H9 (cell line): ENCODE results near the gene DHRS2. TPM values are rescaled to one million over a fixed set of nuclear protein-coding genes. Genes with fewer than 3 reads are reported as not detected.

Source experiments
- DNase-seq: peaks from one replicate; pipeline ENCODE4 v3.0.0-alpha.2; 2017
- H2AFZ ChIP-seq: one replicate; pipeline ENCODE4 v1.6.1; 2013; ENCODE audit warnings: mild to moderate bottlenecking, low read length, control low read depth, moderate library complexity
- H2AK5ac ChIP-seq: 2 replicates; pipeline ENCODE4 v1.6.1; 2013; ENCODE audit warnings: low read length, control low read depth, mixed read lengths; ENCODE audit not compliant: insufficient read length
- H2BK120ac ChIP-seq: one replicate; pipeline ENCODE4 v1.6.1; 2013; ENCODE audit warnings: low read depth, mild to moderate bottlenecking, low read length, control low read depth, inconsistent platforms; ENCODE audit not compliant: poor library complexity, severe bottlenecking
- H2BK12ac ChIP-seq: 2 replicates; pipeline ENCODE4 v1.6.1; 2013; ENCODE audit warnings: low read length, control low read depth, mixed read lengths, low read depth; ENCODE audit not compliant: insufficient read length
- H2BK15ac ChIP-seq: 2 replicates; pipeline ENCODE4 v1.6.1; 2013; ENCODE audit warnings: low read depth, low read length, control low read depth
- H2BK20ac ChIP-seq: one replicate; pipeline ENCODE4 v1.6.1; 2013; ENCODE audit warnings: low read depth, mild to moderate bottlenecking, low read length, control low read depth, inconsistent platforms; ENCODE audit not compliant: poor library complexity, severe bottlenecking
- H2BK5ac ChIP-seq: 2 replicates; pipeline ENCODE4 v1.6.1; 2013; ENCODE audit warnings: low read length, control low read depth, mixed read lengths; ENCODE audit not compliant: insufficient read length
- H3K14ac ChIP-seq: 2 replicates; pipeline ENCODE4 v1.6.1; 2013; ENCODE audit warnings: low read length, control low read depth; ENCODE audit not compliant: insufficient read depth
- H3K18ac ChIP-seq: 2 replicates; pipeline ENCODE4 v1.6.1; 2013; ENCODE audit warnings: low read depth, mild to moderate bottlenecking, mixed read lengths, low read length, control low read depth; ENCODE audit not compliant: insufficient read length
- H3K23ac ChIP-seq: 2 replicates; pipeline ENCODE4 v1.6.1; 2013; ENCODE audit warnings: low read length, control low read depth, mixed read lengths, low read depth; ENCODE audit not compliant: insufficient read length
- H3K23me2 ChIP-seq: 2 replicates; pipeline ENCODE4 v1.6.1; 2013; ENCODE audit warnings: low read depth, mild to moderate bottlenecking, mixed read lengths, low read length, control low read depth; ENCODE audit not compliant: insufficient read length, poor library complexity, severe bottlenecking
- H3K27ac ChIP-seq: 2 replicates; pipeline ENCODE4 v1.5.1; 2013; ENCODE audit warnings: low read length, control low read depth, mixed read lengths, low read depth; ENCODE audit not compliant: insufficient read length
- H3K27me3 ChIP-seq: 2 replicates; pipeline ENCODE4 v1.6.1; 2013; ENCODE audit warnings: low read length, control low read depth, inconsistent platforms; ENCODE audit not compliant: insufficient read depth
- H3K4ac ChIP-seq: 2 replicates; pipeline ENCODE4 v1.6.1; 2013; ENCODE audit warnings: low read depth, mild to moderate bottlenecking, control low read depth, inconsistent platforms, low read length, moderate library complexity
- H3K4me1 ChIP-seq: 2 replicates; pipeline ENCODE4 v1.6.1; 2013; ENCODE audit warnings: low read length, control low read depth, inconsistent platforms; ENCODE audit not compliant: insufficient read depth
- H3K4me2 ChIP-seq: 2 replicates; pipeline ENCODE4 v1.6.1; 2013; ENCODE audit warnings: low read length, control low read depth, mixed read lengths; ENCODE audit not compliant: insufficient read length, insufficient read depth
- H3K56ac ChIP-seq: 2 replicates; pipeline ENCODE4 v1.6.1; 2013; ENCODE audit warnings: low read depth, mild to moderate bottlenecking, mixed read lengths, low read length, control low read depth; ENCODE audit not compliant: insufficient read length
- H3K79me1 ChIP-seq: 2 replicates; pipeline ENCODE4 v1.6.1; 2013; ENCODE audit warnings: low read depth, mild to moderate bottlenecking, moderate library complexity, low read length, control low read depth, inconsistent platforms; ENCODE audit not compliant: insufficient read depth, poor library complexity, severe bottlenecking
- H3K79me2 ChIP-seq: 2 replicates; pipeline ENCODE4 v1.6.1; 2013; ENCODE audit warnings: low read length, control low read depth, inconsistent platforms; ENCODE audit not compliant: insufficient read depth
- H3K9ac ChIP-seq: 2 replicates; pipeline ENCODE4 v1.6.1; 2013; ENCODE audit warnings: low read length, control low read depth, mixed read lengths; ENCODE audit not compliant: insufficient read length; ENCODE audit errors: extremely low read depth
- H3K9me3 ChIP-seq: one replicate; pipeline ENCODE4 v1.6.1; 2013; ENCODE audit warnings: low read depth, low read length, inconsistent platforms; ENCODE audit not compliant: control insufficient read depth
- H3T11ph ChIP-seq: one replicate; pipeline ENCODE4 v1.6.1; 2013; ENCODE audit warnings: mild to moderate bottlenecking, low read length, control low read depth, inconsistent platforms
- H4K20me1 ChIP-seq: one replicate; pipeline ENCODE4 v1.6.1; 2013; ENCODE audit not compliant: control insufficient read depth, insufficient read length, insufficient read depth
- H4K5ac ChIP-seq: 2 replicates; pipeline ENCODE4 v1.6.1; 2013; ENCODE audit warnings: low read depth, mild to moderate bottlenecking, mixed read lengths, low read length, control low read depth; ENCODE audit not compliant: insufficient read length
- H4K8ac ChIP-seq: replicated peaks from 2 replicates; pipeline ENCODE4 v1.6.1; 2013; ENCODE audit warnings: low read length, control low read depth, mixed read lengths, low read depth; ENCODE audit not compliant: insufficient read length
- H4K91ac ChIP-seq: 2 replicates; pipeline ENCODE4 v1.6.1; 2013; ENCODE audit warnings: low read depth, mild to moderate bottlenecking, moderate library complexity, mixed read lengths, low read length, control low read depth; ENCODE audit not compliant: insufficient read length
- H3K27ac Mint-ChIP-seq, 3 experiments: 2 replicates in 2 of 3; 3 replicates in 1 of 3; pipeline ENCODE4 v1.8.0; 2020 to 2021; ENCODE audit warnings: mixed read lengths in 3 of 3, mild to moderate bottlenecking in 1 of 3, moderate library complexity in 1 of 3
- H3K27me3 Mint-ChIP-seq: 2 replicates; pipeline ENCODE4 v1.8.0; 2021; ENCODE audit warnings: low read depth, mild to moderate bottlenecking, moderate library complexity, mixed read lengths
- H3K36me3 Mint-ChIP-seq, 3 experiments: 2 replicates in 2 of 3; 3 replicates in 1 of 3; pipeline ENCODE4 v1.8.0; 2020 to 2021; ENCODE audit warnings: low read depth in 3 of 3, mixed read lengths in 3 of 3; ENCODE audit not compliant: insufficient read depth in 1 of 3
- H3K4me1 Mint-ChIP-seq, 2 experiments: 2 replicates each; pipeline ENCODE4 v1.8.0; 2020; ENCODE audit warnings: mixed read lengths in 2 of 2
- H3K4me3 Mint-ChIP-seq, 2 experiments: 2 replicates in 1 of 2; 3 replicates in 1 of 2; pipeline ENCODE4 v1.8.0; 2020 to 2021; ENCODE audit warnings: mild to moderate bottlenecking in 2 of 2, mixed read lengths in 2 of 2, moderate library complexity in 1 of 2
- H3K9me3 Mint-ChIP-seq, 2 experiments: 2 replicates in 1 of 2; 3 replicates in 1 of 2; pipeline ENCODE4 v1.8.0; 2020; ENCODE audit warnings: mild to moderate bottlenecking in 2 of 2, mixed read lengths in 2 of 2, moderate library complexity in 1 of 2
- WGBS: extraction: QIAGEN DNeasy Blood & Tissue Kit; methylation state at CpG from one replicate; pipeline ENCODE4 v1.1.7; 2013; ENCODE audit warnings: missing lambda C conversion rate, low lambda C conversion rate, mixed read lengths; ENCODE audit not compliant: insufficient read length; ENCODE audit errors: extremely low coverage; 5-methylcytosine and 5-hydroxymethylcytosine counted together
- total RNA-seq: library from RNA; stranded (reverse); gene quantifications from 2 replicates; pipeline ENCODE4 v1.2.1, GENCODE V29; 2021
- TF ChIP-seq, protein P1 (sequence below): fragments of 200-600 bp; sonication (generic); conservative IDR thresholded peaks from 3 replicates; pipeline ENCODE4 v1.8.0; 2021; ENCODE audit warnings: antibody characterized with exemption, mild to moderate bottlenecking

The DHRS2 gene
- total RNA-seq, 1 experiment from 2014 or later = 0.66 TPM

DNA sequence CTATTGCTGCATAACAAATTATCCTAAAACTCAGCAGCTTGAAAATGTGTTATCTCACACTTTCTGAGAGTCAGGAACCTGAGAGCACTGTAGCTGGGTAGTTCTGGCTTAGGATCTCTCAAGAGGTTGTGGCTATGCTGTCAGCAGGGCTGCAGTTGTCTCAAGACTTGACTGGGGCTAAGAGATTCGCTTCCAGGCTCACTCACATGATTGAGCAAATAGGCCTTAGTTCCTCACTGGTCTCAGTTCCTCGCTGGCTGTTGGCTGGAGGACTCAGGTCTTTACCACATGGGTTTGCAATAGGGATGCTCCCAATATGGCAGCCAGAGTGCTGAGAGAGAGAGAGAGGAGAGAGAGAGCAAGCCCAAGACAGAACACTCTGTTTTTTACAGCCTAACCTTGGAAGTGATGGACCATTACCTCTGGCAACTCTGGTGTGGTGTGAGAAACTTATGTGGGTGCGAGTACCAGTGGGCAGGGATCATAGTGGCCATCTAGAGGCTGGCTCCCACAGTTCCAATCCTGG, 15.9 kb upstream of the DHRS2 start:
- H2BK20ac ChIP-seq = no peak overlapping the region
- no peak overlapping the region for H3K9ac ChIP-seq
- H3K9me3 ChIP-seq = peaks cover 23% of the 10 kb centered on the region
- H3K27ac ChIP-seq = no peak overlapping the region
- H2BK12ac ChIP-seq = no peak overlapping the region
- no peak overlapping the region for H3K18ac ChIP-seq
- H4K5ac ChIP-seq = no peak overlapping the region
- WGBS = no CpG with 5 or more reads among the region's 3 CpGs
- Mint-ChIP-seq H3K27me3 (peaks cover 5% of the 10 kb centered on the region), H3K36me3 (peaks cover 0 to 13% (median 0%) of the 10 kb centered on the region in 3 experiments; a peak in 3 of 7 replicates), H3K4me1 (no peaks in the 10 kb centered on the region), H3K27ac (no peak overlapping the region), H3K9me3 (peaks cover 25 to 60% of the 10 kb centered on the region in 2 experiments), H3K4me3 (no peak overlapping the region)
- no peak overlapping the region for H4K8ac ChIP-seq
- H3K14ac ChIP-seq = no peak overlapping the region
- no peaks in the 10 kb centered on the region for H4K20me1 ChIP-seq
- no peaks in the 10 kb centered on the region for H3K79me2 ChIP-seq
- TF ChIP-seq, protein P1, sequence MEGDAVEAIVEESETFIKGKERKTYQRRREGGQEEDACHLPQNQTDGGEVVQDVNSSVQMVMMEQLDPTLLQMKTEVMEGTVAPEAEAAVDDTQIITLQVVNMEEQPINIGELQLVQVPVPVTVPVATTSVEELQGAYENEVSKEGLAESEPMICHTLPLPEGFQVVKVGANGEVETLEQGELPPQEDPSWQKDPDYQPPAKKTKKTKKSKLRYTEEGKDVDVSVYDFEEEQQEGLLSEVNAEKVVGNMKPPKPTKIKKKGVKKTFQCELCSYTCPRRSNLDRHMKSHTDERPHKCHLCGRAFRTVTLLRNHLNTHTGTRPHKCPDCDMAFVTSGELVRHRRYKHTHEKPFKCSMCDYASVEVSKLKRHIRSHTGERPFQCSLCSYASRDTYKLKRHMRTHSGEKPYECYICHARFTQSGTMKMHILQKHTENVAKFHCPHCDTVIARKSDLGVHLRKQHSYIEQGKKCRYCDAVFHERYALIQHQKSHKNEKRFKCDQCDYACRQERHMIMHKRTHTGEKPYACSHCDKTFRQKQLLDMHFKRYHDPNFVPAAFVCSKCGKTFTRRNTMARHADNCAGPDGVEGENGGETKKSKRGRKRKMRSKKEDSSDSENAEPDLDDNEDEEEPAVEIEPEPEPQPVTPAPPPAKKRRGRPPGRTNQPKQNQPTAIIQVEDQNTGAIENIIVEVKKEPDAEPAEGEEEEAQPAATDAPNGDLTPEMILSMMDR = no peak
- H2AFZ ChIP-seq = no peak overlapping the region
- no peaks in the 10 kb centered on the region for H3K27me3 ChIP-seq
- no peak overlapping the region for H4K91ac ChIP-seq
- H3K4ac ChIP-seq = no peak overlapping the region
- no peak overlapping the region for H3K56ac ChIP-seq
- no peak overlapping the region for H2BK120ac ChIP-seq
- H2BK15ac ChIP-seq = no peak overlapping the region
- H3K23me2 ChIP-seq = no peaks in the 10 kb centered on the region
- DNase-seq = no peak
- no peak overlapping the region for H2BK5ac ChIP-seq
- H3K23ac ChIP-seq = no peak overlapping the region
- no peaks in the 10 kb centered on the region for H3K79me1 ChIP-seq
- H3K4me1 ChIP-seq = no peaks in the 10 kb centered on the region
- no peak overlapping the region for H2AK5ac ChIP-seq
- H3T11ph ChIP-seq = no peak overlapping the region
- H3K4me2 ChIP-seq = no peak overlapping the region
